Measurements from ENCODE around the gene PCBD2. TPM values are rescaled to one million over a fixed set of nuclear protein-coding genes. Genes with fewer than 3 reads are reported as not detected.

Gene PCBD2
- 10.6 to 12.1 TPM (median 11.2 TPM) in 5 replicates for total RNA-seq (2022; extraction: Qiagen RNA extraction; ENCODE audit: low read depth)

DNA sequence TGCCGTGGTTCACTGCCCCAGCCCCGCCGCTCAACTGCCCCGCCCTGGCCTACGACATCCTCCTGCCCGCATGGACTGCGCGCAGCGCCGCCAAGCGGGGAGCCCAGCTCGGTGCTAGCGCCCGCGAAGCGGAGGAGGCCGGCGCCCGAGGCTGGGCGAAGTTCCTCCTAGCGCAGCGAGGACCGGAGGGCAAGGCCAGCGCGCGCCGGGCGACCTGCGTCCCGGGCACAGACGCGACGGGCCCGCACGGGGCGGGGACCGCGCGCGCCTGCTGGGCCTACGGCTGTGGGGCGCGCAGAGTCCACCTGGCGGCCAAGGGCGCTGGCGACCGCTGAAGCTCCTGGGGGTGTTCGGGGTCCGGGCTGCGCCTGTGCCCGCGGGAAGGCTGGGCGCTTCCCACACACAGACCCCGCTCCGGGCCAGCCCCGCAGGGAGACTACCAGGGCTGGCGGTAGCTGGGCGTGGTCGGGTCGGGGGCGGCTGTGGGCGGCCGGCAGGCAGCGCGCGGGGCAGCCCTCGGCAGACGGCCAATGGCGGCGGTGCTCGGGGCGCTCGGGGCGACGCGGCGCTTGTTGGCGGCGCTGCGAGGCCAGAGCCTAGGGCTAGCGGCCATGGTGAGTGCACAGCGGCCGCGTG is at the start of gene PCBD2:
PCBD2 (plus strand) TSS at position 522 of the 636 bp plus-strand sequence; CDS start at position 531, 9 bp downstream.

DNA sequence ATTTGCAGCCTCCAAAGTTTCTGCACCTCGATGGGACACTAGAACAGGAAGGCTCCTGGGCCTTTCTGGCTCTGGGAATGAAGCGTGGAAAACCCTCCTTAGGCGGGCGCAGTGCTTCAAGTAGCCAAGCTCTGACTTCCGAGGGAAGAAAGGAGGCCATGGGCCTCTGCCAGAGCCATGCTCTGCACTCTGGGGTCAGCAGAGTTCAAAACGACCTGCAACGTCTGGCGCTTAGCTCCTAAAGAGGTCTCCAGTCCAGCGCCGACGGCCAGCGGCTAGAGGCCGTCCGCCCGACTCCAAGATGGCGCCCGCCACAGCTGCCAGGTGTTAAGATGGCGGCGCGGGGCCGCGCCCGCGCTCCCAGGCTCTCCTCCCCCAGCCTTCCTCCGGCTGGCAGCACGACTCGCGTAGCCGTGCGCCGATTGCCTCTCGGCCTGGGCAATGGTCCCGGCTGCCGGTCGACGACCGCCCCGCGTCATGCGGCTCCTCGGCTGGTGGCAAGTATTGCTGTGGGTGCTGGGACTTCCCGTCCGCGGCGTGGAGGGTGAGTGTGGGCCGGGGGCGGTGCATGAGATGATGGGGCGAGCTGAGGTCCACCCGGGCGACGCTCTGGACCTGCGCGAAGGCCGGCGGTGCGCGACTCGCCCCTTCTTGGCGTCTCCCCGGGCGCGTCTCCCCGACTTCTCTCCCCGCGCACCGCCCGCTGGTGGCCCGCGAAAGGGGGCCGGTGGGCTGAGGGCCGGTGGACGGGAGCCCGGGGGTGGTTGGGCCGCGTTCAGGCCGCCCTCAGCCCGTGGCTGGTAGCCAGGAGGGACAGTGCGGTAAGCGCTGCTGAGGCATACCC is 30.7 kb upstream of the PCBD2 start, which contains the start of gene TXNDC15:
TXNDC15 (plus strand) TSS at position 385 of the 844 bp plus-strand sequence; CDS start at position 442, 57 bp downstream.

DNA sequence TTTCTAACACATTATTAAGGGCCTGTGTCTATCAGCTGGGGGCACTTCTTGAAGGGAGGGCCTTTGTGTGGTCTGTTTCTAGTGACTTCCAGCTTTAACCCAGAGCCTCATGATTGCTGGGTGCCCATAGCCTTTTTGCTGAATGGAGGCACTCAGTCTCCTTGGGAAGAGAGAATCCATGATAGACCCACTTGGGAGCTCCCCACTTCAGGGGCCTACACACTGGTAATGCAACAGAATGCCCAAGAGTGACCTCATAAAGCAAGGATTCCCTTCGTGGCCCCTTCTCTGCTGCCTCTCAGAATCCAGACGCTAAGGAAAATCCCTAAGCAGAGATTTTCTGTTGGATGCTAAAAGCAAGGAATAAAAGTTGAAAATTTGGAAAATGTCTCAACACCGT is 62.7 kb downstream of the PCBD2 start, which contains the start of gene CATSPER3:
CATSPER3 (plus strand) TSS at position 301 of the 400 bp plus-strand sequence; CDS start at position 386, 85 bp downstream.

Other genes starting within 250 kb of the PCBD2 start
- 15.6 to 31.1 TPM (median 29.9 TPM) in 5 replicates for gene CAMLG, start 166.6 kb upstream of the PCBD2 start, total RNA-seq (2022; extraction: Qiagen RNA extraction; ENCODE audit: low read depth)
- gene DDX46, start 146.4 kb upstream of the PCBD2 start, total RNA-seq (2022; extraction: Qiagen RNA extraction; ENCODE audit: low read depth) = 57.1 to 79.4 TPM (median 65.4 TPM) in 5 replicates
- 18.0 to 25.5 TPM (median 24.6 TPM) in 5 replicates for gene C5orf24, start 59.2 kb upstream of the PCBD2 start, total RNA-seq (2022; extraction: Qiagen RNA extraction; ENCODE audit: low read depth)
- gene TXNDC15, start 30.8 kb upstream of the PCBD2 start, total RNA-seq (2022; extraction: Qiagen RNA extraction; ENCODE audit: low read depth) = 47.3 to 57.7 TPM (median 50.1 TPM) in 5 replicates
- gene CATSPER3, start 62.8 kb downstream of the PCBD2 start, total RNA-seq (2022; extraction: Qiagen RNA extraction; ENCODE audit: low read depth) = 0.19 to 0.67 TPM (median 0.46 TPM) in 5 replicates
- 22.3 to 37.6 TPM (median 32.5 TPM) in 5 replicates for gene PITX1, start 129.1 kb downstream of the PCBD2 start, total RNA-seq (2022; extraction: Qiagen RNA extraction; ENCODE audit: low read depth)